Hematopoietic multipotent progenitor cell (in vitro differentiated cells): Measurements from ENCODE around the gene CD300LD. TPM values are rescaled to one million over a fixed set of nuclear protein-coding genes. Genes with fewer than 3 reads are reported as not detected.
"Not testable (repeated sequence)": the region's sequence is repeated elsewhere in the genome, so short reads cannot be mapped to it uniquely, and the experiment has no call there.

Source experiments
- DNase-seq, 3 donors: peaks; one replicate each; pipeline ENCODE4 v3.0.0-alpha.2; 2011 to 2015; ENCODE audit warnings: low read depth in 2 of 3, low spot score in 2 of 3
- total RNA-seq: library from RNA; depleted of rRNA; stranded (reverse); fragments of >200 nt; gene quantifications from one replicate; pipeline ENCODE4 v1.2.3, GENCODE V29; 2012

The CD300LD gene
- total RNA-seq, 1 donor, result not detected

- DNase-seq, result no peak
These were observed 17.5 kb downstream of the CD300LD start for GRCh38 chr17:74574489-74575142.

DNA sequence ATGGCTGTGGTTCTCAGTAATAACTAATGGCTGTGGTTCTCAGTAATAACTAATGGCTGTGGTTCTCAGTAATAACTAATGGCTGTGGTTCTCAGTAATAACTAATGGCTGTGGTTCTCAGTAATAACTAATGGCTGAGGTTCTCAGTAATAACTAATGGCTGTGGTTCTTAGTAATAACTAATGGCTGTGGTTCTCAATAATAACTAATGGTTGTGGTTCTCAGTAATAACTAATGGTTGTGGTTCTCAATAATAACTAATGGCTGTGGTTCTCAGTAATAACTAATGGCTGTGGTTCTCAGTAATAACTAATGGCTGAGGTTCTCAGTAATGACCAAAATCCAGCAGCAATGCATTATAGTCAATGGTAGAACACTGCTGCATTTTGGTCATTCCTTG, 18.4 kb downstream of the CD300LD start:
- not testable (repeated sequence) for DNase-seq

DNA sequence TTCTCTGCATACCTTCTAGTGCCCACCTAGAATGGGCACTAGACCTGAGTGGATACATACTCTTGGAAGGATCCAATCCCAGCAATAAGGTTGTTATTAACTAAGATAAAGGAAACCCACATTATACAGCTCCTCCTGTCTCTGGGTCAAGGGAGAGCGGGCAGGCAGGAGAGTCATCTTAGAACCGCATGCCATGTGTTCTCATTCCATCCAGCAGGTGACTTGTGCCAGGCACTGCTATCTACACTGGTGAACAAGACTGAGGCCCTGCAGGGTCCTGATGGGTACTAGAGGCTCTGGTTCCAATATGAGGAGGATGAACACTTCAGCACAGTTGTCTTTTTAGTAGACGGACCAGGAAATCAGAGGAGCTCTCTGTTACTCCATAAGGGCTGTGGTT, 18.9 kb downstream of the CD300LD start:
- DNase-seq, result no peak

- DNase-seq, result no peak
These were observed 20.3 kb downstream of the CD300LD start for GRCh38 chr17:74571621-74572270.

GRCh38 chr17:74569020-74570003, 22.8 kb downstream of the CD300LD start:
- peak in 2 of 3 donors; percentile 89 to 91 for DNase-seq

- DNase-seq, result no peak
These were observed 23.8 kb downstream of the CD300LD start for GRCh38 chr17:74568106-74568873.

DNA sequence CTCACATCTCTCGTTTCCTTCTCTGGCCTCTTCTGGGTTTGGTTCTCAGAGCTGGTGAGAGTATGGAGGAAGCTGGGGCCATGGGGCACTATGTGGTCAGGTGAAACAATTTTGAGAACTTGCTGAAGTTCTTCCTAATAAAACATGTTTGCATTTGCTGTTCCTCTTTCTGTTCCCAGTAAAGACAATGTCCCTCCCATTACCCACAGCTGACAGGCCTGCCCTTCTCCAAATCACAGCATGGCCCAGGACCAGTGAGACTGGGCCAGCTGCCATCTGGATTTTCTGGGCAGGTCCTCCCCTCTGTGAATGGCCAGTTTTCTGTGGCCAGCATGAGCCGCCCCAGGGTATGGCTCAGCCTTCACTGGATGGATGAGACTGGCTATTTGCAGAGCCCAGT, 24.7 kb downstream of the CD300LD start, which contains the start of gene CD300H:
TSS of gene CD300H (minus strand) at position 113 of the 400 bp plus-strand sequence.
- no peak for DNase-seq

DNA sequence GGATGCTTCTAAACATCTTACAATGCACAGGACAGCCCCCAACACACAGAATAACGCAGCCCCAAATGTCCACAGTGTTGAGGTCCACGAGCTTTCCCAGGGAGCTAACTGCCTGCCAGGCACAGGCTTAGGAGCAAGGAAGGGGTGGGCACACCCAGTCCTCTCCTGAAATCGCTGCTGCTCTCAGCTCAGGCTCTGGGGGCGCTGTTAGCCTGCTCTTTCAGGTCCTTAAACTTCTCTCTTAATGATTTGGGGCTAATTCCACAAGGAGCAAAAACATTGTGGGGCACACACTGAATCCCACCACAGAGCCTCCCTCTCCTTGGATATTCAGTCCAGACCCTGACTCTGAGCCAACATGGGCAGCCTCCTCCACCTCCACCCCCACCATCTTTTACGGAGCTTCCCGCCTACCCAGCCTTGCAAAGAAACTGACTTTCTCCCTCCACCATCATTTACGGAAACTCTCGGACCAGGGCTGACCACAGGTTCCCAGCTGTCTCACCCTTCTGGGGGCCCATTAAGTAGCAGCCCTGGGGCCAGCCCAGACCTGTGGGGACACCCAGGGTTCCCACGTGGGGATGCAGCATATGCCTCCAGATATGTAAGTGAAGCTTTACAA, 25.8 kb downstream of the CD300LD start:
- DNase-seq, result peak in 2 of 3 donors; percentile 42 to 59

GRCh38 chr17:74565126-74565525, 27.0 kb downstream of the CD300LD start:
- DNase-seq, result no peak

GRCh38 chr17:74563358-74563757, 28.7 kb downstream of the CD300LD start:
- DNase-seq, result no peak

- no peak for DNase-seq
These were observed 30.5 kb downstream of the CD300LD start for GRCh38 chr17:74561586-74561985.

- DNase-seq, result no peak
These were observed 33.1 kb downstream of the CD300LD start for GRCh38 chr17:74558882-74559519.

GRCh38 chr17:74558402-74558801, 33.7 kb downstream of the CD300LD start:
- DNase-seq, result not testable (repeated sequence)

- DNase-seq, result no peak
These were observed 36.6 kb downstream of the CD300LD start for GRCh38 chr17:74555427-74555940.

DNA sequence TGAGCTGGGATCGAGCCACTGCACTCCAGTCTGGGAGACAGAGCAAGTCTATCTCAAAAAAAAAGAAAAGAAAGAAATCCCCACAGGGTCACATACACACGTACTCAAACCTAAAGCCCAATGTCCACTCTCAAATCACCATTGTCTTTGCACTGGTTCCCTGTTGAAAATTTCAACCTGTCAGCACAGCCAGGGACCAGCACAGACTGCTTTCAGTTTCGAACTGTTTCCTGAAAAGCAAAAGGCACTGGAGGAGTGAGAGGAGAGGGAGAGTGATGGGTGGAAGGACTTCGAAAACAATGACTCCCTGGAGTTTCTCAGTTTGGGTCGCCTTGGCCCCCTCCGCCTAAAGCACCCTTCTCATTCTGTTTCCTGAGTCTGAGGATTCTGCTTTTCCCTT, 37.2 kb downstream of the CD300LD start:
- DNase-seq, result no peak

DNA sequence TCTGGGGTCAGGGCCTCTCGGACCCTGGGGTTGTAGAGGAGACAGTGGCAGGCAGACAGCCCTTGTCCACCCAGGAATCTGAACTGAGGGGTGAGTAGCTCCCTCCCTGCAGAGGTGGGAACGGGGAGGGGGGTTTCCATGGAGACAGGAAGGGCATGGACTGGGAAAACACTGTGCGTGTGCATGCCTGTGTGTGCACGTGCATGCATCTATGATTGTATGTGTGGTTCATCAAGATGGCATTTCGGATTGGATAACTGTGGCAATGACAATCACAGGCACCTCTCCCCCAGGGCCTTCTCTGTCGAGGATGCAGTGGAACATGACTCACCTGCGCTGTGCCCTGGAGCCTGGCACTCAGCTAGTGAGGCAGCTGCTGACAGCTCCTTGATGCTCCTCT, 40.0 kb downstream of the CD300LD start:
- DNase-seq, result no peak

- no peak for DNase-seq
These were observed 41.5 kb downstream of the CD300LD start for GRCh38 chr17:74550602-74551001.

GRCh38 chr17:74549343-74549742, 42.7 kb downstream of the CD300LD start:
- DNase-seq, result no peak

- peak in 2 of 3 donors; percentile 35 to 40 for DNase-seq
These were observed 44.3 kb downstream of the CD300LD start for GRCh38 chr17:74547736-74548135.
